PFSK-1 (cell line): Measurements from ENCODE around the gene ZBTB12.

Source experiments
- FOXP2 ChIP-seq: optimal IDR thresholded peaks from 2 replicates; pipeline ENCODE3; 2011; ENCODE audit warnings: borderline replicate concordance, control low read depth, inconsistent platforms; ENCODE audit not compliant: insufficient read depth; ENCODE audit errors: extremely low read length, extremely low read depth
- POLR2AphosphoS5 ChIP-seq: IDR thresholded peaks from 2 replicates; pipeline ENCODE4 v1.6.1; 2012; ENCODE audit warnings: low read depth, mild to moderate bottlenecking, control low read depth, low read length, moderate library complexity
- SIN3A ChIP-seq: IDR thresholded peaks from 2 replicates; pipeline ENCODE4 v1.6.1; 2012; ENCODE audit warnings: mild to moderate bottlenecking, low read length, moderate library complexity, borderline replicate concordance; ENCODE audit not compliant: insufficient read depth
- TAF1 ChIP-seq: IDR thresholded peaks from 2 replicates; pipeline ENCODE4 v1.6.1; 2012; ENCODE audit warnings: low read length, control low read depth, borderline replicate concordance; ENCODE audit not compliant: insufficient read depth
- TF ChIP-seq, protein P1 (sequence below), 2 experiments: IDR thresholded peaks; 2 replicates each; pipeline versions ENCODE4 v1.6.1 to v1.8.0; 2011 to 2012; ENCODE audit warnings: low read depth in 2 of 2, low read length in 2 of 2, control low read depth in 1 of 2, inconsistent platforms in 1 of 2, mild to moderate bottlenecking in 1 of 2, moderate library complexity in 1 of 2; ENCODE audit not compliant: insufficient read depth in 1 of 2

The ZBTB12 gene

DNA sequence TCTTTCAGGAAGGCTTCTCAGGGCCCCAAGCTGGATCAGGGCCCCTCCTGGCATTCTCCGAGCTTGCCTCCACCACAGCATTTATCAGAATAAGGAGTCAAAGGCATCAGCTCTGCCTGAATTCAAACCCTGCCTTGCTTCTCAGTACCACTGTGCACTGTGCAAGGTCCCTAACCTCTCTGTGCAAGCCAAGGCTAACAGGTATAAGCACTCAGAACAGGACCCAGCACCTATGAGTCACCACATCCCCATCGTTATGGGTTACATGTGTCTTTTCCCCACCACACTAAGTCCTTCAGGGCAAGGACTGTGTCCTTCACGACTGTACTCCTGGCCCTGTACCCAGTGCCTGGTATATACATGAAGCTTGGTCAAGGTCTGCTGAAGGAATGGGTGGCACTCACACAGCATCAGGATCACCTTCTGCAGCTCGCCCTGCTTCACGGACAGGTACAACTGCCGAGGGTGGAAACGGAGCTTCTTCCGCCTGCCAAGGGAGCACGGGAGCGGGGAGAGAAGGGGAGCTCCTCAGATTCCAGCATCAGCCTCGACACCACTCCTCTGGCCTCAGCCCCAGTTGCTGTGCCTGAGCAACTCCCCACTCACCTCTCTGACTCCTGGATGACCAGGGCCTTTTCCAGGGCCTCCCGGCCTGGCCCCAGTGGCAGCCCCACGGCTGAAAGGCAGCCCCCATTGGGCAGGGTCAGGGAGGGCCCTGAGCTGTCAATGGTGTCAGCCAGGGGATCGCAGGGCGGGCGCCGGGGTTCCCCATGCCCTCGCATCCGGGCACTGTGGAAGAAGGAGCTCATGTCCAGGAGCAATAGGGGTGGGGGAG lies 14.5 kb downstream of the ZBTB12 start:
- TF ChIP-seq TAF1: no peak
- no peak for TF ChIP-seq FOXP2
- no peak for TF ChIP-seq POLR2AphosphoS5

DNA sequence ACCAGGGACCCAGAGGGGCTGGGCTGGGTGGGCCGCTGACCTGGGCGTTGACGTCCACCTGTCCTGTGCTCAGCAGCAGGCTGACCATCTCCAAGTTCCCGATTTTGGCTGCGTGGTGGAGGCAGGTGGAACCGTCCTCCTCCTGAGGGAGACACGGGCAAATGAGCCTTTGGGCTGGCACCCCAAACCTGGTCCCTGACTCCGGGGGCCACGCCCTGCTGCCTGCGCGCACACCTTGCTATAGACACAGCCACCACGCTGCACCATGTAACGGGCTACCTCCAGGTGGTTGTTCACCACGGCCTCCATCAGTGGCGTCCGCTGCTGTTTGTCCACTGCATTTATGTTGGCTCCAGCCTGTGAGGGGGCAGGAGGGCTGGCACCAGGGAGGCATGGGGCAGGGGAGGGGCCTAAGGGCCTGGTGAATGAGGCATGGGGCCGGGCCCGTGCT lies 15.3 kb downstream of the ZBTB12 start:
- TF ChIP-seq SIN3A: no peak
- no peak for TF ChIP-seq FOXP2
- TF ChIP-seq TAF1: no peak
- no peak for TF ChIP-seq POLR2AphosphoS5
- TF ChIP-seq, protein P1, sequence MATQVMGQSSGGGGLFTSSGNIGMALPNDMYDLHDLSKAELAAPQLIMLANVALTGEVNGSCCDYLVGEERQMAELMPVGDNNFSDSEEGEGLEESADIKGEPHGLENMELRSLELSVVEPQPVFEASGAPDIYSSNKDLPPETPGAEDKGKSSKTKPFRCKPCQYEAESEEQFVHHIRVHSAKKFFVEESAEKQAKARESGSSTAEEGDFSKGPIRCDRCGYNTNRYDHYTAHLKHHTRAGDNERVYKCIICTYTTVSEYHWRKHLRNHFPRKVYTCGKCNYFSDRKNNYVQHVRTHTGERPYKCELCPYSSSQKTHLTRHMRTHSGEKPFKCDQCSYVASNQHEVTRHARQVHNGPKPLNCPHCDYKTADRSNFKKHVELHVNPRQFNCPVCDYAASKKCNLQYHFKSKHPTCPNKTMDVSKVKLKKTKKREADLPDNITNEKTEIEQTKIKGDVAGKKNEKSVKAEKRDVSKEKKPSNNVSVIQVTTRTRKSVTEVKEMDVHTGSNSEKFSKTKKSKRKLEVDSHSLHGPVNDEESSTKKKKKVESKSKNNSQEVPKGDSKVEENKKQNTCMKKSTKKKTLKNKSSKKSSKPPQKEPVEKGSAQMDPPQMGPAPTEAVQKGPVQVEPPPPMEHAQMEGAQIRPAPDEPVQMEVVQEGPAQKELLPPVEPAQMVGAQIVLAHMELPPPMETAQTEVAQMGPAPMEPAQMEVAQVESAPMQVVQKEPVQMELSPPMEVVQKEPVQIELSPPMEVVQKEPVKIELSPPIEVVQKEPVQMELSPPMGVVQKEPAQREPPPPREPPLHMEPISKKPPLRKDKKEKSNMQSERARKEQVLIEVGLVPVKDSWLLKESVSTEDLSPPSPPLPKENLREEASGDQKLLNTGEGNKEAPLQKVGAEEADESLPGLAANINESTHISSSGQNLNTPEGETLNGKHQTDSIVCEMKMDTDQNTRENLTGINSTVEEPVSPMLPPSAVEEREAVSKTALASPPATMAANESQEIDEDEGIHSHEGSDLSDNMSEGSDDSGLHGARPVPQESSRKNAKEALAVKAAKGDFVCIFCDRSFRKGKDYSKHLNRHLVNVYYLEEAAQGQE (IDR thresholded peaks at IDR 0.05; ENCODE audit: insufficient read depth in 1 of 2, low read depth in 2 of 2, low read length in 2 of 2): no peak

DNA sequence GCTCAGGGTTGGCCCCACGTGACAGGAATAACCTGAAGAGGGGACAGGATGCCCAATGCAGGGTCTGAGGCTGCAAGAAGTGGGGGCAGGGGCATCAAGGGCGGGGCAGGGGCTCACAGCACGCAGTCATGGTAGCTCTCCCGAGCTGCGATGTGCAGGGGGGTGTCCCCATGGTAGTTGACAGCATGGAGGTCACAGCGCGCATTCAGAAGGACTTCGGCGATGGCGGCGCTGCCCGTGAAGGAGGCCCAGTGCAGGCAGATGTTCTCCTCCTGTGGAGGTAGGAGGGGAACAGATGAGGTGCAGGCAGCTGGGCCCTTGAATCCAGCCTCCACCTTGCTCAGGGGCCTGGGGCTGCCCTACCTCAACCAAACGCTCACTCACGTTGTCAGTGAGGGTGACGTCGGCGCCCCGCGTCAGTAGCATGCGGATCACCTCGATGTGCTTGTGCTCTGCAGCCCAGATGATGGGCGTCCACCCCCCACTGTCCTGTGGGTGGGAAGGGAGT lies 17.3 kb downstream of the ZBTB12 start:
- no peak for TF ChIP-seq FOXP2
- TF ChIP-seq TAF1: no peak
- TF ChIP-seq, protein P1 (IDR thresholded peaks at IDR 0.05; ENCODE audit: insufficient read depth in 1 of 2, low read depth in 2 of 2, low read length in 2 of 2): no peak
- no peak for TF ChIP-seq SIN3A
- TF ChIP-seq POLR2AphosphoS5: no peak

DNA sequence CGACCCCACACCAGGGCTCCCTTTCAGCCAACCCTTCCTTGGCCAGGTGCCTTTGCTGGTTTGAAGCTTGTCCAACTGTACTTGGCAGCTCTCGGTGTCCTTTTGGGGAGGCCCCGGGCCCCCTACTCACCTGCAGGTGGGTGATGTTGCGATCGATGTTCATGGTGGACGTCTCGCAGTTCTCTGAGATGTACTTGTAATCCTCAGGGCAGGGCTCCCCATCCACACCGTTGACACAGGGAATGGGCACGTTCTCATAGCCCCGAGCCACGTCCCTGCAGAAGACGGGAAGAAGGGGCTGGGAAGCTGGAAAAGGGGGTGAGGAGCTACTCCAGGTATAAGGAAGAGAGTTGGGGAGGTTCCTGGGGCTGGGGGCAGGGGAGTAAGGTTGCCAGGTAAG lies 18.2 kb downstream of the ZBTB12 start:
- TF ChIP-seq FOXP2 (no peak), POLR2AphosphoS5 (no peak), TAF1 (no peak), SIN3A (no peak)
- TF ChIP-seq, protein P1 (IDR thresholded peaks at IDR 0.05; ENCODE audit: insufficient read depth in 1 of 2, low read depth in 2 of 2, low read length in 2 of 2): no peak

DNA sequence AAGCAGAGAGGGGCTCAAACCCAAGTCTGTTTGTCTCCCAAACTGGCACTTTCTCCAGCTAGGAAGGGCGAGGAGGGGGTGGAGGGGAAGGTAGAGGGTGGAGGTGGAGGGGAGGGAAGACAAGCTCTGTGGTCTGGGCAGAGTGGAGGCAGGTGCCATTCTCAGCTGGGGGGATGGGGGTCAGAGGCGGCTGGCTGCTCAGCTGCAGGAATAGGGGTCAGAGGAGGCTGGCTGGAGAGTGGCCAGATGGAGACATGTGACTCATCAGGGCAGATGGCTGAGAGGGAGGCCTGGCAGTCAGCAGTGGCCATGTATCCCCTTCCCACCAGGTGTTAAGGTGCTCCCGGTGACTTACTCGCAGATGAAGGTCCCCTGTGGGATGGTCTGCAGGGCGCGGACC lies 19.5 kb downstream of the ZBTB12 start:
- TF ChIP-seq POLR2AphosphoS5 (no peak), TAF1 (no peak), FOXP2 (no peak), SIN3A (no peak)
- TF ChIP-seq, protein P1 (IDR thresholded peaks at IDR 0.05; ENCODE audit: insufficient read depth in 1 of 2, low read depth in 2 of 2, low read length in 2 of 2): no peak
